Skin of body (tissue), 2 donors: ENCODE results near the gene PSMD13. TPM values are rescaled to one million over a fixed set of nuclear protein-coding genes. Genes with fewer than 3 reads are reported as not detected.
"Not testable (repeated sequence)": the region's sequence is repeated elsewhere in the genome, so short reads cannot be mapped to it uniquely, and the experiment has no call there.

Experiments
- DNase-seq: peaks from one replicate; lab custom pipeline; 2025; lab: John Stamatoyannopoulos, UW
- total RNA-seq: library from RNA; depleted of rRNA; stranded (reverse); fragments of >200 nt; gene quantifications from one replicate; pipeline ENCODE4 v1.2.3, GENCODE V29; 2014

PSMD13 gene
- total RNA-seq, 1 donor from 2014 or later, result 95.7 TPM

DNA sequence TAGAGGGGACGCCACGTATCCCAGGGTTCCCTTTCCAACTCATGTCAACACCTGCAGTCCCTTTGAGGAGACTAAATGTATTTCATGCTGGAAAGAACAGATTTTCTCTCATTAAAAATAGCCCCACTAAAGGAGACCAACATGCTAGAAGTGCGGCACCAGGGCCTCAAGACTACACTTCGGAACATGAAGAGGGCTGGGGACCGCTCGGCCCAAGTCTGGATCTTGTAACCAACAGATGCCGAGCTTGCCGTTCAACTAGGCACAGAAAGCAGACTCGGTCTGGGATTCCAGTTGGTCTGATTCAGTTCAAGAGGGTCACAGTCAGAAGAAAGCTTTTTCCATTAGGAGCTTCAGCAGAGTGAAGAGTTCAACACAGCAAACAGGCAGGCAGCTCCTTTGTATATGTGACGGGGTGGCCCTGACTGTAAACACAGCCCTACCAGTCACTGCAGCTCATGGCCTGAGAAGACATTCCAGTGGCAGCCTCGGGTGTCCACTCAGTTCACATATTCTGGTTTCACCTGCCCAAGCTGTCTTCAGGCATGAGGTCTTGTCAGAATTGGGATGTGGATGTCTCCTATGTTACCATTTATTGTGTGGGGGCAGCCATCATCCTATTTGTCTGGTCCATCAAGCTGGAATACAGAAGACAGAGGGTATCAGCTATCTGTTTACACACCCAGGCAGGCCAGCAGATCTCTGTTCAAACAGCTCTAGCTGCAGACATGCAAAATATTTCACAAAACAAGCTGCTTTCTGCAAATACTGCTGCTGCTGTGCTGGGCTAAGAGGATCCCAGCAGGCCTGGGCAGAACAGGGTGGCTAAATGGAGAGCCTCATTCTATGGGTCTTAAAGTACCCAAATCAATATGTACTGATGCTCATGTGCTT lies 20.4 kb upstream of the PSMD13 start:
- no peak for DNase-seq

GRCh38 chr11:217704-218103 lies 19.1 kb upstream of the PSMD13 start:
- DNase-seq, result no peak

- no peak for DNase-seq
Measured at GRCh38 chr11:218815-219593, 17.8 kb upstream of the PSMD13 start.

DNA sequence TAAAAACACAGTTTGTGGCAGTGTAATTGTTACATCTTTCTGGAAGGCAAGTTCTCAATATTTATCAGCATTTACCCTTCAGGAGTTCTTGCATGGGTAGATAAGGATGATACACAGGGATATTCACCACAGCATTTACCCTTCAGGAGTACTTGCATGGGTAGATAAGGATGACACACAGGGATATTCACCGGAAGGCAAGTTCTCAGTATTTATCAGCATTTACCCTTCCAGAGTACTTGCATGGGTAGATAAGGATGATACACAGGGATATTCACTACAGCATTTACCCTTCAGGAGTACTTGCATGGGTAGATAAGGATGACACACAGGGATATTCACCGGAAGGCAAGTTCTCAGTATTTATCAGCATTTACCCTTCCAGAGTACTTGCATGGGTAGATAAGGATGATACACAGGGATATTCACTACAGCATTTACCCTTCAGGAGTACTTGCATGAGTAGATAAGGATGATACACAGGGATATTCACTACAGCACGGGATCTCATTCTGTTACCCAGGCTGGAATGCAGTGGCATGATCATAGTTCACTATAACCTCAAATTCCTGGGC lies 16.0 kb upstream of the PSMD13 start:
- DNase-seq, result not testable (repeated sequence)

- no peak for DNase-seq
Measured at GRCh38 chr11:221539-221938, 15.2 kb upstream of the PSMD13 start.

- DNase-seq, result no peak
Measured at GRCh38 chr11:221998-222789, 14.6 kb upstream of the PSMD13 start.

DNA sequence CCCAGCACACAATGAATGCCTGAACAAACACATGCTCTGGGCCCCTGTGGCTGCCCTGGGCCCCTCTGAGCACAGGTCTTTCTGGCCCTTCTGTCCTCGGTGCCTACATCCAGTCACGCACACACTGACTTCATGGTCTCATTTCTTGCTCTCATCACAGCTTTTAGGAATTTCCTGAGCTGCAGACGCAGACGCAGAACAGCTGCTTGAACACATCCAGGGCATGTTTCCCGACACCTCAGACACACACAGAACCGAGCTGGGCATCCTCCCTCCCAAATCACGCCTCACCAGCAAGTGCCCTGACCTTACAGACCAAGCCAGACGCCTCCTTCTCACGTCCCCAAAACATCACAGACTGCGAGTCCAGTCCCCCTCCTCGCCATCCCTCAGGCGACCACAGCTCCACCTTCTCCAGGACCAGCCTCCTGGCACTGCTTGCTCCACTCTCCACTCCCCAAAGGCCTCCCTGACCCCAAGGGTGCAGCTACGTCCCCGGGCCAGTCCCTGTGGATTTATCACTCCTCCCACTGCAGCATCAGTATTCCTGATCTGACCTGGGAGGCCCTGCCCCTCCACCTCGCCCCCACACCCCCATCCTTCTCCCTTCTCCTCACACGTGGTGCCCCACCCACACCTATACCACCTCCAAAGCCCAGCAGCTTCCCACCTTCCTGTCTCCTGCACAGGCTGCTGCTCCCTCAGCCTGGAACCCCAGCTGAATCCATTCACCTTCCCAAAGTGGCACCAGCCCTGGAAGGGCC lies 13.6 kb upstream of the PSMD13 start:
- DNase-seq, result no peak

GRCh38 chr11:223884-224283 lies 12.9 kb upstream of the PSMD13 start:
- no peak for DNase-seq

GRCh38 chr11:224424-224823 lies 12.4 kb upstream of the PSMD13 start:
- DNase-seq, result no peak

DNA sequence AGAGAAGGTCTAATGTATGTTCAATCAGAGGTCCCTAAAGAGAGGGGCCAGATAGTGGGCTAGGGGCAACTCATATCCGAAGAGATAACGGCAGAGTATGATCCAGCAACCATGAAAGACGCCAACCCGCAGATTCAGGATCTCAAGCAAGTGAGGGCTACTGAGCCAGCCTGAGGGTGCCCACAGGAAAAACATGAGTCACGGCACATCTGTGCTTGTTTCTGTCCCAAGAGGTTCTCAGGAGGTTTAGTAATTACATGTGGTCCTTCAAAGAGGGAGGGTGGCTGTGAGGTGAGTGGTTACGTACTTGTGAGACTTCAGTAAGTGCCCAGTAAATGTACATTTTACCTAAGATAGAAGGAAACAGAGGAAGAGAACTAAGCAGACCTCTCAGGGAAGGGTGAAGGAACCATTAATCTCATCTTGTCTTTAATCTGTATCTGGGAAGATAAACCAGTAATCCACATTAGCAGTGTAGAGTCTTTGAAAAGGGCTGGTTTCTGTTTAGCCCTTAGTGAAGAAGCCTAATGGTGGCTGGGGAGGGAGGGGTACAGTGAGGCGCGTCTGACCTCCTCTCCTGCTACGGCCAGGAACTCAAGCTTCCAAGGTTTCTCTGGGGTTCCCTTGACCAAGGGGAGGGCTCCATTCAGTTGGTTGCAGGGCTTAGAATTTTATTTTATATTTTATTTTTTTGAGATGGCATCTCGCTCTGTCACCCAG lies 10.9 kb upstream of the PSMD13 start:
- DNase-seq, result no peak

GRCh38 chr11:227824-228379 lies 8.9 kb upstream of the PSMD13 start:
- no peak for DNase-seq

DNA sequence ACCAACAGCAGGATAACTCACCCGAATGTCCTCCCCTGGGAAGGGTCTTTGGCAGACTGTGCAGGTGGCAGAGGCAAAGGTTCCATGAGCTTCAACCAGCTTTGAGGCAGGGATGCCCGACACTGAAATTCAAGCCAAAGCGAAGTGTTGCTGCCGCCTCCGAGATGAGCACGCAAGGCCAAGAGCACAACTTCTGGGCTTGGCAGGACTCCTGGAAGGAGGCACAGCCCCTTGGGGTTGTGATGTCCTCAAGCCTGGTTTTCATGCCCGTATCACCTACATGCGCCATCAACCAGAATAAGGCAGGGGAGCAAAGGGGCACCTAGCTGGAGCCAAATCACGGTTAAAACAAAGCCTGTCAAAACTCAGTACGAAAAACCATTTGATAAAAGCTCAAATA lies 6.3 kb upstream of the PSMD13 start:
- no peak for DNase-seq

DNA sequence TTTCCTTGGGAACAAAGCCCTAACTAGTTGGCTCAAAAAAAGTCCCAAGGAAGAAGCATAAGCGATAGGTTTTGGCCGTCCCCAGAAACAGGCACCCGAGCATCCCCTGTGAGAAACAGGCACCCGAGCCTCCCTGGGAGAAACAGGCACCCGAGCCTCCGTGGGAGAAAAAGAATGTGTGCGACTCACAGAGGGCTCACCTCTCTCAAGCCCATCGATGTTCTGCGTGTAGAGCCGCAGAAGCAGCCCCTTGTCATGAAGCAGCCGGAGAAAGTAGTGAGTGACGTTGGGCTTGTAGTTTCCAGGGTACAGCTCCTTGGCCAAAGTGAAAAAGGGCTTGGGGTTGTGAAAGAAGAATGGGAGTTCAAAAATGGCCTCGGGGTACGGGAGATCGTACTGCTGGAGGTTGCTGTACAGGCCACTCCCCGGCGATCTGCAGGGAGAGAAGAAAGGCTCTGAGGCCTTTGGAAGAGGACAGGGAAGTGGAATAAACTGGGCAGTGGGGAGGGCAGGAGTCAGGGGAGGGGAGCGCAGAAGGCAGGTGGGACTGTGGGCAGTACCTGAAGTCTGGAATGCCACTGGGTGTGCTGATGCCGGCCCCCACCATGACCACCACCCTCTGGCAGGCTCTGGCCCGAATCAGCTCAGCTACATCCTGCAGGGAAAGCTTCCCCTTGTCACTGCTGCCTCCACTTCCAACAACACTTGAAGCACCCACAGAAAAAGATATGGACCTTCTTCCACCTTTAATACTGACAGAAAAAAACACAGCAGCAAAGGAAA lies 3.8 kb upstream of the PSMD13 start:
- no peak for DNase-seq

- no peak for DNase-seq
Measured at GRCh38 chr11:235180-235579, 1.6 kb upstream of the PSMD13 start.

GRCh38 chr11:235609-235996 lies 1.2 kb upstream of the PSMD13 start:
- no peak for DNase-seq

GRCh38 chr11:235997-236773 lies 591 bp upstream of the PSMD13 start, which contains the start of gene SIRT3:
Gene SIRT3, minus strand, starts transcription at chr11:236342. Its CDS starts 14 bp downstream, at chr11:236328.
- DNase-seq, result peak; percentile 88

DNA sequence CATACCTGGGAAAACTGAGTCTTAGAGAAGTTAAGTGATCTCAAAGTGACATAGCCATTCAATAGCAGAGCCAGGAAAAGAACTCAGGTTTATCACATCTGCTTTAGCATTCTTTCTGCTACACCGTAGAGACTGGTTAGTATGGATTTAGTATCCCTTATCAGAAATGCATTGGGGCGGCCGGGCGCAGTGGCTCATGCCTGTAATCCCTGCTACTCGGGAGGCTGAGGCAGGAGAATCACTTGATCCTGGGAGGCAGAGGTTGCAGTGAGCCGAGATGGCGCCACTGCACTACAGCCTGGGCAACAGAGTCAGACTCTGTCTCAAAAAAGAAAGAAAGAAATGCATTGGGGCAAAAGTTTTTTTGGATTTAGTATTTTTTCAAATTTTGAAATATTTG lies 1.6 kb downstream of the PSMD13 start:
- DNase-seq, result not testable (repeated sequence)

DNA sequence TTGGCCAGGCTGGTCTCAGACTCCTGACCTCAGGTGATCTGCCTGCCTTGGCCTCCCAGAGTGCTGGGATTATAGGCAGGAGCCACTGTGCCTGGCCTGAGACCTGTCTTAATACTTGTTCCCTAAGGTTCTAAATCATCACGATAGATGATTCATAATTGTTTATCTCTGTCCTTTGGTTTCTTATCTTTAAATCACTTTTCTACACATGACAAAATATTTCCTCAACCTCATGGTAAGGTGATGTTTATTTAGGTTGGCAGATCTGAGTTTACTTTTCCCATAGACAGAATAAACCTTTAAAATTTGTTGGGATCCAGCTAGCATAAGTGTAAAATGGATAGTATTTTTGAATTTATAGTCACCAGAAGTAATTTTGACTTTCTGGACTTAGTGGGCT lies 3.5 kb downstream of the PSMD13 start:
- no peak for DNase-seq
